Central memory CD8-positive, alpha-beta T cell (primary cell): ENCODE results near the gene TRPC4.

Experiments used
- ATAC-seq: fragments of 150-1000 bp; cut with Tn5 transposase; replicated peaks from 2 replicates; pipeline ENCODE4 v1.10.0; 2022; ENCODE audit warnings: mild to moderate bottlenecking, moderate FRiP score, moderate number of reproducible peaks; ENCODE audit not compliant: poor library complexity, severe bottlenecking; ENCODE audit errors: extremely low read depth
- DNase-seq, 2 donors: peaks; one replicate each; pipeline ENCODE4 v3.0.0; 2021; ENCODE audit warnings: low spot score in 2 of 2
- H3K27ac Mint-ChIP-seq: one replicate; pipeline ENCODE4 v1.8.0; 2022; ENCODE audit warnings: low read depth, mild to moderate bottlenecking, moderate library complexity, mixed read lengths
- H3K27me3 Mint-ChIP-seq: one replicate; pipeline ENCODE4 v1.8.0; 2022; ENCODE audit warnings: mixed read lengths
- H3K36me3 Mint-ChIP-seq: one replicate; pipeline ENCODE4 v1.8.0; 2022; ENCODE audit warnings: mild to moderate bottlenecking, moderate library complexity, mixed read lengths; ENCODE audit not compliant: insufficient read depth
- H3K4me1 Mint-ChIP-seq: one replicate; pipeline ENCODE4 v1.8.0; 2022; ENCODE audit warnings: mixed read lengths
- H3K4me3 Mint-ChIP-seq: one replicate; pipeline ENCODE4 v1.8.0; 2022; ENCODE audit warnings: mild to moderate bottlenecking, moderate library complexity, mixed read lengths
- H3K9me3 Mint-ChIP-seq: one replicate; pipeline ENCODE4 v1.8.0; 2022; ENCODE audit warnings: mixed read lengths

Gene TRPC4

GRCh38 chr13:37751025-37751424 is 118.5 kb downstream of the TRPC4 start:
- DNase-seq (no peak), ATAC-seq (no peak)
- H3K27ac Mint-ChIP-seq: no peak overlapping the region
- H3K9me3 Mint-ChIP-seq: peaks cover 12% of the 10 kb centered on the region
- H3K36me3 Mint-ChIP-seq: peaks cover 1% of the 10 kb centered on the region
- H3K4me1 Mint-ChIP-seq: no peaks in the 10 kb centered on the region
- H3K4me3 Mint-ChIP-seq: no peak overlapping the region
- H3K27me3 Mint-ChIP-seq: no peaks in the 10 kb centered on the region

- Mint-ChIP-seq H3K9me3 (peaks cover 12% of the 10 kb centered on the region), H3K36me3 (peaks cover 1% of the 10 kb centered on the region), H3K4me3 (no peak overlapping the region), H3K27me3 (no peaks in the 10 kb centered on the region), H3K4me1 (no peaks in the 10 kb centered on the region), H3K27ac (no peak overlapping the region)
- DNase-seq: no peak
- no peak for ATAC-seq
Observed at GRCh38 chr13:37748913-37749312, 120.7 kb downstream of the TRPC4 start.

- H3K9me3 Mint-ChIP-seq: peaks cover 11% of the 10 kb centered on the region
- H3K27ac Mint-ChIP-seq: no peak overlapping the region
- ATAC-seq (no peak), DNase-seq (no peak)
- no peaks in the 10 kb centered on the region for H3K4me1 Mint-ChIP-seq
- peaks cover 1% of the 10 kb centered on the region for H3K36me3 Mint-ChIP-seq
- H3K27me3 Mint-ChIP-seq: no peaks in the 10 kb centered on the region
- H3K4me3 Mint-ChIP-seq: no peak overlapping the region
Observed at GRCh38 chr13:37747071-37747612, 122.4 kb downstream of the TRPC4 start.

GRCh38 chr13:37741536-37741935 is 128.0 kb downstream of the TRPC4 start:
- Mint-ChIP-seq H3K9me3 (peaks cover 18% of the 10 kb centered on the region), H3K36me3 (no peaks in the 10 kb centered on the region), H3K27me3 (no peaks in the 10 kb centered on the region)

GRCh38 chr13:37736045-37736444 is 133.5 kb downstream of the TRPC4 start:
- Mint-ChIP-seq H3K4me3 (no peak overlapping the region), H3K27ac (no peak overlapping the region), H3K9me3 (peaks cover 8% of the 10 kb centered on the region), H3K27me3 (no peaks in the 10 kb centered on the region), H3K36me3 (no peaks in the 10 kb centered on the region), H3K4me1 (no peaks in the 10 kb centered on the region)
- DNase-seq: no peak
- no peak for ATAC-seq

More at GRCh38 chr13:37741536-37741935, 128.0 kb downstream of the TRPC4 start:
- Mint-ChIP-seq H3K4me1 (no peaks in the 10 kb centered on the region), H3K4me3 (no peak overlapping the region), H3K27ac (no peak overlapping the region)
- DNase-seq: no peak
- no peak for ATAC-seq

- Mint-ChIP-seq H3K4me1 (no peaks in the 10 kb centered on the region), H3K9me3 (peaks cover 8% of the 10 kb centered on the region), H3K27ac (no peak overlapping the region), H3K27me3 (no peaks in the 10 kb centered on the region), H3K4me3 (no peak overlapping the region), H3K36me3 (no peaks in the 10 kb centered on the region)
- DNase-seq (no peak), ATAC-seq (no peak)
Observed at GRCh38 chr13:37735293-37735692, 134.3 kb downstream of the TRPC4 start.

- no peaks in the 10 kb centered on the region for H3K4me1 Mint-ChIP-seq
- peaks cover 13% of the 10 kb centered on the region for H3K9me3 Mint-ChIP-seq
- H3K36me3 Mint-ChIP-seq: no peaks in the 10 kb centered on the region
- no peaks in the 10 kb centered on the region for H3K27me3 Mint-ChIP-seq
- no peak overlapping the region for H3K27ac Mint-ChIP-seq
- ATAC-seq (no peak), DNase-seq (no peak)
- H3K4me3 Mint-ChIP-seq: no peak overlapping the region
Observed at GRCh38 chr13:37729876-37730275, 139.7 kb downstream of the TRPC4 start.

- no peaks in the 10 kb centered on the region for H3K4me1 Mint-ChIP-seq
- peaks cover 3% of the 10 kb centered on the region for H3K36me3 Mint-ChIP-seq
- H3K4me3 Mint-ChIP-seq: no peak overlapping the region
- no peak for ATAC-seq
- peaks cover 19% of the 10 kb centered on the region for H3K9me3 Mint-ChIP-seq
- no peaks in the 10 kb centered on the region for H3K27me3 Mint-ChIP-seq
- no peak for DNase-seq
- H3K27ac Mint-ChIP-seq: no peak overlapping the region
Observed at GRCh38 chr13:37716420-37717195, 153.0 kb downstream of the TRPC4 start.

GRCh38 chr13:37715606-37716015 is 154.0 kb downstream of the TRPC4 start:
- Mint-ChIP-seq H3K36me3 (peaks cover 3% of the 10 kb centered on the region), H3K27me3 (no peaks in the 10 kb centered on the region), H3K4me1 (no peaks in the 10 kb centered on the region), H3K9me3 (peaks cover 19% of the 10 kb centered on the region), H3K27ac (no peak overlapping the region), H3K4me3 (no peak overlapping the region)
- ATAC-seq: no peak
- DNase-seq: no peak

GRCh38 chr13:37709318-37709717 is 160.3 kb downstream of the TRPC4 start:
- H3K36me3 Mint-ChIP-seq: peaks cover 1% of the 10 kb centered on the region
- H3K4me3 Mint-ChIP-seq: no peak overlapping the region
- no peak overlapping the region for H3K27ac Mint-ChIP-seq
- H3K4me1 Mint-ChIP-seq: no peaks in the 10 kb centered on the region
- peaks cover 10% of the 10 kb centered on the region for H3K9me3 Mint-ChIP-seq
- ATAC-seq (no peak), DNase-seq (no peak)
- H3K27me3 Mint-ChIP-seq: no peaks in the 10 kb centered on the region

GRCh38 chr13:37707739-37708500 is 161.7 kb downstream of the TRPC4 start:
- Mint-ChIP-seq H3K4me3 (no peak overlapping the region), H3K9me3 (peaks cover 10% of the 10 kb centered on the region), H3K4me1 (no peaks in the 10 kb centered on the region), H3K36me3 (no peaks in the 10 kb centered on the region), H3K27ac (no peak overlapping the region), H3K27me3 (no peaks in the 10 kb centered on the region)
- DNase-seq (no peak), ATAC-seq (no peak)

GRCh38 chr13:37706041-37706440 is 163.5 kb downstream of the TRPC4 start:
- Mint-ChIP-seq H3K36me3 (peaks cover 2% of the 10 kb centered on the region), H3K4me3 (no peak overlapping the region), H3K9me3 (peaks cover 14% of the 10 kb centered on the region), H3K27ac (no peak overlapping the region), H3K27me3 (no peaks in the 10 kb centered on the region), H3K4me1 (no peaks in the 10 kb centered on the region)
- ATAC-seq: no peak
- no peak for DNase-seq

- DNase-seq (no peak), ATAC-seq (no peak)
- no peak overlapping the region for H3K4me3 Mint-ChIP-seq
- H3K4me1 Mint-ChIP-seq: no peaks in the 10 kb centered on the region
- no peaks in the 10 kb centered on the region for H3K27me3 Mint-ChIP-seq
- peaks cover 28% of the 10 kb centered on the region for H3K9me3 Mint-ChIP-seq
- H3K36me3 Mint-ChIP-seq: peaks cover 2% of the 10 kb centered on the region
- H3K27ac Mint-ChIP-seq: no peak overlapping the region
Observed at GRCh38 chr13:37701972-37702371, 167.6 kb downstream of the TRPC4 start.
